Measurements from ENCODE around the gene PACSIN1.

The PACSIN1 gene

GRCh38 chr6:34527751-34528670 lies 62.1 kb downstream of the PACSIN1 start:
- DNase-seq (ENCODE audit: low spot score): no peak

GRCh38 chr6:34528996-34529664 lies 63.3 kb downstream of the PACSIN1 start:
- DNase-seq (ENCODE audit: low spot score): no peak

- no peak for DNase-seq (ENCODE audit: low spot score)
Measured at GRCh38 chr6:34529665-34530327, 63.9 kb downstream of the PACSIN1 start.

- no peak for DNase-seq (ENCODE audit: low spot score)
Measured at GRCh38 chr6:34530753-34531365, 65.0 kb downstream of the PACSIN1 start.

- no peak for DNase-seq (ENCODE audit: low spot score)
Measured at GRCh38 chr6:34531580-34532201, 65.8 kb downstream of the PACSIN1 start.

GRCh38 chr6:34532230-34532629 lies 66.4 kb downstream of the PACSIN1 start:
- no peak for DNase-seq (ENCODE audit: low spot score)

GRCh38 chr6:34534146-34534545 lies 68.3 kb downstream of the PACSIN1 start:
- no peak for DNase-seq (ENCODE audit: low spot score)

- DNase-seq (ENCODE audit: low spot score): no peak
Measured at GRCh38 chr6:34534656-34535055, 68.8 kb downstream of the PACSIN1 start.

- DNase-seq (ENCODE audit: low spot score): no peak
Measured at GRCh38 chr6:34535199-34535598, 69.3 kb downstream of the PACSIN1 start.

- no peak for DNase-seq (ENCODE audit: low spot score)
Measured at GRCh38 chr6:34535646-34536045, 69.8 kb downstream of the PACSIN1 start.

GRCh38 chr6:34536251-34536958 lies 70.5 kb downstream of the PACSIN1 start:
- DNase-seq (ENCODE audit: low spot score): no peak

- no peak for DNase-seq (ENCODE audit: low spot score)
Measured at GRCh38 chr6:34536959-34537848, 71.3 kb downstream of the PACSIN1 start.

- no peak for DNase-seq (ENCODE audit: low spot score)
Measured at GRCh38 chr6:34537922-34538550, 72.2 kb downstream of the PACSIN1 start.

GRCh38 chr6:34538581-34538980 lies 72.7 kb downstream of the PACSIN1 start:
- DNase-seq (ENCODE audit: low spot score): no peak

- no peak for DNase-seq (ENCODE audit: low spot score)
Measured at GRCh38 chr6:34539181-34539580, 73.3 kb downstream of the PACSIN1 start.

GRCh38 chr6:34540222-34540621 lies 74.3 kb downstream of the PACSIN1 start:
- no peak for DNase-seq (ENCODE audit: low spot score)

GRCh38 chr6:34540841-34541240 lies 75.0 kb downstream of the PACSIN1 start:
- DNase-seq (ENCODE audit: low spot score): no peak

GRCh38 chr6:34543421-34543820 lies 77.5 kb downstream of the PACSIN1 start:
- DNase-seq (ENCODE audit: low spot score): no peak

GRCh38 chr6:34544052-34544604 lies 78.3 kb downstream of the PACSIN1 start:
- DNase-seq (ENCODE audit: low spot score): no peak

Measured in CD4-positive, alpha-beta T cell treated with Interleukin-2 at 100 ng/mL for 4 hours (primary cell).